Parathyroid adenoma (tissue), 2 donors: ENCODE data around the gene GALNTL6.

Experiments used
- H2AFZ ChIP-seq: fragments of 300-600 bp; sonication (generic); one replicate; pipeline ENCODE4 v1.7.0; 2017; ENCODE audit warnings: antibody characterized with exemption, mild to moderate bottlenecking
- H3K27ac ChIP-seq: fragments of 300-600 bp; sonication (generic); one replicate; pipeline ENCODE4 v1.7.0; 2017
- H3K27me3 ChIP-seq: fragments of 300-600 bp; sonication (generic); one replicate; pipeline ENCODE4 v1.7.0; 2017; ENCODE audit warnings: low read length; ENCODE audit not compliant: control insufficient read depth, insufficient read depth
- H3K36me3 ChIP-seq: fragments of 300-600 bp; sonication (generic); one replicate; pipeline ENCODE4 v1.7.0; 2017; ENCODE audit warnings: low read length; ENCODE audit not compliant: control insufficient read depth, insufficient read depth
- H3K4me1 ChIP-seq: fragments of 300-600 bp; sonication (generic); one replicate; pipeline ENCODE4 v1.7.0; 2017; ENCODE audit warnings: control low read depth
- H3K4me2 ChIP-seq: fragments of 300-600 bp; sonication (generic); one replicate; pipeline ENCODE4 v1.7.0; 2017; ENCODE audit warnings: low read length
- H3K4me3 ChIP-seq: fragments of 300-600 bp; sonication (generic); one replicate; pipeline ENCODE4 v1.7.0; 2017; ENCODE audit warnings: low read depth, low read length
- H3K79me2 ChIP-seq: fragments of 300-600 bp; sonication (generic); one replicate; pipeline ENCODE4 v1.7.0; 2017; ENCODE audit warnings: control low read depth
- H3K9ac ChIP-seq: fragments of 300-600 bp; sonication (generic); one replicate; pipeline ENCODE4 v1.7.0; 2017; ENCODE audit warnings: mild to moderate bottlenecking
- H3K9me3 ChIP-seq: fragments of 300-600 bp; sonication (generic); one replicate; pipeline ENCODE4 v1.7.0; 2017; ENCODE audit warnings: low read length; ENCODE audit not compliant: control insufficient read depth
- TF ChIP-seq, protein P1 (sequence below): fragments of 300-600 bp; sonication (generic); IDR thresholded peaks from one replicate; pipeline ENCODE4 v1.7.0; 2017; ENCODE audit warnings: antibody characterized with exemption, mild to moderate bottlenecking
- donor health status: primary hyperparathyroidism.

Gene GALNTL6

DNA sequence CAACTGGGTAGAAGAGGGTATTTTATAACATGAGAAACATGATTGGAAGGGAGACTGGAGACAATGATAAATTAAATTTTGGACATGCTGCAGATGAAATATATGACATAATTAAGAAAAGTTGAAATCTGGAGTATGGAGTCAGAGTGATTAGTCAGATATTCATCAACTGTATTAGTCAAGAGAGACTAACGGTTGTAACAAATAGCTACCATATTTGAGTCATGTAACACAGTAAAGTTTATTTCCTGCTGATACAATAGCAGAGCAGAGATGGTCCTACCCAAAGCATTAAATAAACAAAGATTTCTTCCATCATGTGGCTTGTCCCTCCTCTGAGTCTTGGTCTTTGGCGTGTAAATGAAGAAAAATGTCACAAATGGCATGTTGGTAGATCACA lies 321.3 kb downstream of the GALNTL6 start:
- Histone ChIP-seq H2AFZ (no peak overlapping the region), H3K36me3 (no peaks in the 10 kb centered on the region), H3K9me3 (no peaks in the 10 kb centered on the region), H3K4me3 (no peak overlapping the region), H3K27ac (no peak overlapping the region), H3K9ac (no peak overlapping the region), H3K4me2 (no peak overlapping the region), H3K4me1 (no peaks in the 10 kb centered on the region), H3K79me2 (no peaks in the 10 kb centered on the region), H3K27me3 (no peaks in the 10 kb centered on the region)
- TF ChIP-seq, protein P1, sequence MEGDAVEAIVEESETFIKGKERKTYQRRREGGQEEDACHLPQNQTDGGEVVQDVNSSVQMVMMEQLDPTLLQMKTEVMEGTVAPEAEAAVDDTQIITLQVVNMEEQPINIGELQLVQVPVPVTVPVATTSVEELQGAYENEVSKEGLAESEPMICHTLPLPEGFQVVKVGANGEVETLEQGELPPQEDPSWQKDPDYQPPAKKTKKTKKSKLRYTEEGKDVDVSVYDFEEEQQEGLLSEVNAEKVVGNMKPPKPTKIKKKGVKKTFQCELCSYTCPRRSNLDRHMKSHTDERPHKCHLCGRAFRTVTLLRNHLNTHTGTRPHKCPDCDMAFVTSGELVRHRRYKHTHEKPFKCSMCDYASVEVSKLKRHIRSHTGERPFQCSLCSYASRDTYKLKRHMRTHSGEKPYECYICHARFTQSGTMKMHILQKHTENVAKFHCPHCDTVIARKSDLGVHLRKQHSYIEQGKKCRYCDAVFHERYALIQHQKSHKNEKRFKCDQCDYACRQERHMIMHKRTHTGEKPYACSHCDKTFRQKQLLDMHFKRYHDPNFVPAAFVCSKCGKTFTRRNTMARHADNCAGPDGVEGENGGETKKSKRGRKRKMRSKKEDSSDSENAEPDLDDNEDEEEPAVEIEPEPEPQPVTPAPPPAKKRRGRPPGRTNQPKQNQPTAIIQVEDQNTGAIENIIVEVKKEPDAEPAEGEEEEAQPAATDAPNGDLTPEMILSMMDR, result no peak

DNA sequence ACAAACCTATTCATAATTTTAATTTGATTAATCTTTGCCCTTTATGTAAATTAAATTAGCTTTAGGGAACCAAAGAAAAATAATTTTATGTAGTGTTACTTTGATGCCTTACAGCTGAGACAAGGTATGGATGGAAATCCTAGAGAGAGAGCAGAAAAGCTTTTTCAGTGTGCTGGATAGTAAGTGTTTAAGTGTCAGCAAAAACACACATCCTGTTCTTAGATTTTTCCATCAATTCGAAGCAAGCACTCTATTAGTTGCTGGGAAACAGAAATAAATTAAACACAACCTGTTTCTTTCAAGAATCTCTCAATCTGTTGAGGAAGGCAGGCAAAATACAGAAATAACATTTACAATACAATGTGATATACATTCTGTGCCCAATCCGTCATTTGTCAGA lies 327.8 kb downstream of the GALNTL6 start:
- no peak overlapping the region for H3K27ac ChIP-seq
- H3K9ac ChIP-seq, result no peak overlapping the region
- no peaks in the 10 kb centered on the region for H3K4me1 ChIP-seq
- no peaks in the 10 kb centered on the region for H3K79me2 ChIP-seq
- H3K27me3 ChIP-seq, result no peaks in the 10 kb centered on the region
- H2AFZ ChIP-seq, result no peak overlapping the region
- H3K9me3 ChIP-seq, result no peaks in the 10 kb centered on the region
- H3K36me3 ChIP-seq, result no peaks in the 10 kb centered on the region
- no peak overlapping the region for H3K4me2 ChIP-seq
- H3K4me3 ChIP-seq, result no peak overlapping the region
- TF ChIP-seq, protein P1, result no peak

DNA sequence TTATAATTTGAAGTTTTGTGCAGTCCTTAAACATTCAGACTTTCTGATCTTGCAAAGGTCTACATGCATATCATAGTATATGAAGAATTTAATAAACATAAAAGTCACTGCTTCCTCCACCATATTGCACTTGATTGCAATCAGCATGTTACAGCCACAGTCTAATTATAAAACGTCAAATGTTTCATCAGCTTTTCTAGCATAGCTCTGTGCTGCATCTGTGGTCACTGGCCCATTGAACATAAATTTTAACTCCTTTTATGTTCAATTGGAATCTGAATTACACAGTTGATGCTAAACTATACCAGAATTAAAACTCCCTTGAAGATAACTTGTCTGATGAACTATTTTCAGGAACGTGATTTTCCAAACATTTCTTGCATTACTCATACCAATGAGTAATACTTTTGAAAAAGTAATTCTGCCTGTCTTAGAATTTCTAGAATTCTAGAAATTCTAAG lies 329.1 kb downstream of the GALNTL6 start:
- H3K9me3 ChIP-seq, result no peaks in the 10 kb centered on the region
- no peaks in the 10 kb centered on the region for H3K36me3 ChIP-seq
- H3K27ac ChIP-seq, result no peak overlapping the region
- no peak overlapping the region for H3K9ac ChIP-seq
- H3K4me1 ChIP-seq, result no peaks in the 10 kb centered on the region
- no peak overlapping the region for H2AFZ ChIP-seq
- H3K79me2 ChIP-seq, result no peaks in the 10 kb centered on the region
- no peak overlapping the region for H3K4me2 ChIP-seq
- H3K4me3 ChIP-seq, result no peak overlapping the region
- H3K27me3 ChIP-seq, result no peaks in the 10 kb centered on the region
- TF ChIP-seq, protein P1, result no peak

DNA sequence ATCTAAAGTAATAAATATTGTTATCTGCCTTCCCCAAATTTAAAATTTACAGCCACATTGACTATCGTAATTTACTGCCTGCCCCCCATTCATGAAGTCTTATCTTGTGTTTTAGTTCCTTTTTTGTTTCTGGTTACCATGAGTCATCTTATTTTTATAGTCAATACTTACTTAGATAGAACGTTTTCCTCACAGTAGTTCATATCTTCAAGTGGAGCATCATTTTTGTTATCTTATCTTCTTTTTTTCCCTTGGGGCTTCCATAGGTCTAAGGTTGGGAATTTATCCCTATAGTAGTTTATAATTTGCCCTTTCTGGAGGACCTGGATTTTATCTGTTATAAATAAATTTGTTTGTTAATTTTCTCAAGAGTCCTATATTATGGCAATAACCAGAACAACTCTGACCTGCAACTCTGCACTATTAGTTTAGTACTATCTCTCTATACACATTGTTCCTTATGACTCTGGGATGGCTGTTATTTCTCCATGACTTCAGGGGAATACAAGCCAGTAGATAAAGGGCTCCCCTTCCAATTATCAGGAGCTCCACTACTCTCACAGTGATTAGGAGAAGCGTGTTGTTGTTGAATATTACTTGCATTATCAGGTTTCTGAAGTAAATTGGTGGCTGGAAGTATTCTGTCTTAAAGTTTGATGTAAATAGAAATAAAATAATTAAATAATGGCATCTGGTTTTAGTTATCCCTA lies 330.6 kb downstream of the GALNTL6 start:
- TF ChIP-seq, protein P1, result no peak
- no peak overlapping the region for H3K9ac ChIP-seq
- no peak overlapping the region for H2AFZ ChIP-seq
- H3K9me3 ChIP-seq, result no peaks in the 10 kb centered on the region
- no peaks in the 10 kb centered on the region for H3K79me2 ChIP-seq
- H3K27me3 ChIP-seq, result no peaks in the 10 kb centered on the region
- no peak overlapping the region for H3K4me3 ChIP-seq
- no peak overlapping the region for H3K27ac ChIP-seq
- H3K4me2 ChIP-seq, result no peak overlapping the region
- H3K36me3 ChIP-seq, result no peaks in the 10 kb centered on the region
- no peaks in the 10 kb centered on the region for H3K4me1 ChIP-seq

DNA sequence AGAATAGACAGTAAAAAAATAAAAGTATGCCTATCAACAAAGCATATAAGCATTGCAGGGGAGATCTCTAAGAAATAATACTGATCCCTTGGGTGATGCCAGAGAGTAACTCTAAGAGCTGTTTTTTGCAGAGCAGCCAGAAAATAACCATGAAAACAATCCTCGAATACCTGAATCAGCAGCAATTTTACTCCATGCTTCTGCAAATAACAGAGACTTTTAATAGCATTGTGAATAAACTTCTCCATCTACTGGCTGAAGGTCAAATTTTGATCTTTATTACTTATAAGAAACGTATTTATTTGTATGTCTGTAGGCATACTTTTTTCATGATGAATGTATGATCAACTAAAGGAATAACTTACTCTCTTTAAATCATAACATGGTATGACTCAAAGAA lies 334.5 kb downstream of the GALNTL6 start:
- TF ChIP-seq, protein P1, result no peak
- Histone ChIP-seq H3K4me2 (no peak overlapping the region), H3K4me3 (no peak overlapping the region), H3K4me1 (no peaks in the 10 kb centered on the region), H3K36me3 (no peaks in the 10 kb centered on the region), H3K27me3 (no peaks in the 10 kb centered on the region), H3K9ac (no peak overlapping the region), H2AFZ (no peak overlapping the region), H3K9me3 (no peaks in the 10 kb centered on the region), H3K27ac (no peak overlapping the region), H3K79me2 (no peaks in the 10 kb centered on the region)
